Panc1 (cell line): ENCODE results near the gene CDCA8. TPM values are rescaled to one million over a fixed set of nuclear protein-coding genes. Genes with fewer than 3 reads are reported as not detected.

Experiments used
- ATAC-seq: fragments of 200-7000 bp; cut with Tn5 transposase; 2 replicates; pipeline ENCODE4 v1.9.1; 2020; ENCODE audit warnings: mild to moderate bottlenecking, moderate library complexity
- BruUV-seq: library from RNA; stranded (reverse); fragments of 400-500 nt; replicated peaks from 2 replicates; lab custom pipeline; 2021; lab: Mats Ljungman, UMichigan
- CTCF ChIA-PET: fragments of 300-600 bp; sonication (Branson Sonifier 250); formaldehyde crosslinking; loops from one replicate; lab custom pipeline; 2022; ENCODE audit warnings: antibody characterized with exemption; lab: Charles Lee
- POLR2A ChIA-PET: fragments of 300-600 bp; sonication (Branson Sonifier 250); formaldehyde crosslinking; loops from one replicate; lab custom pipeline; 2022; ENCODE audit warnings: antibody characterized with exemption; lab: Charles Lee
- DNase-seq: peaks from one replicate; pipeline ENCODE4 v3.0.0-alpha.2; 2010; ENCODE audit warnings: low read depth, low spot score
- H3K27ac ChIP-seq: 2 replicates; pipeline ENCODE4 v1.5.1; 2011; ENCODE audit warnings: mild to moderate bottlenecking, low read length, inconsistent platforms
- H3K27me3 ChIP-seq: fragments of 200-500 bp; sonication (Bioruptor generic); 2 replicates; pipeline ENCODE4 v1.6.0; 2014; ENCODE audit warnings: low read length, inconsistent platforms; ENCODE audit not compliant: control insufficient read depth, insufficient read depth
- H3K36me3 ChIP-seq: fragments of 200-500 bp; sonication (Bioruptor generic); 2 replicates; pipeline ENCODE4 v1.5.1; 2014; ENCODE audit warnings: inconsistent platforms, mild to moderate bottlenecking, low read length, moderate library complexity; ENCODE audit not compliant: control insufficient read depth, insufficient read depth
- H3K4me1 ChIP-seq: 2 replicates; pipeline ENCODE4 v1.5.1; 2011; ENCODE audit warnings: inconsistent platforms, mild to moderate bottlenecking, low read length, moderate library complexity; ENCODE audit not compliant: control insufficient read depth, insufficient read depth
- H3K4me3 ChIP-seq, 2 experiments: 2 replicates each; pipeline ENCODE4 v1.5.1; 2011 to 2012; ENCODE audit warnings: low read depth in 2 of 2, low read length in 2 of 2, mild to moderate bottlenecking in 2 of 2, inconsistent platforms in 1 of 2, moderate library complexity in 1 of 2
- H3K9me3 ChIP-seq: fragments of 200-500 bp; sonication (Bioruptor generic); 2 replicates; pipeline ENCODE4 v1.5.1; 2014; ENCODE audit warnings: low read depth, mild to moderate bottlenecking, inconsistent platforms, low read length, moderate library complexity; ENCODE audit not compliant: control insufficient read depth, insufficient read depth
- POLR2AphosphoS5 ChIP-seq: IDR thresholded peaks from 2 replicates; pipeline ENCODE4 v1.6.1; 2012; ENCODE audit warnings: mild to moderate bottlenecking, low read depth, low read length, moderate library complexity
- SIN3A ChIP-seq: IDR thresholded peaks from 2 replicates; pipeline ENCODE4 v1.6.1; 2012; ENCODE audit warnings: low read depth, mild to moderate bottlenecking, low read length, moderate library complexity, borderline replicate concordance; ENCODE audit not compliant: insufficient read depth
- TCF7L2 ChIP-seq: IDR thresholded peaks from 2 replicates; pipeline ENCODE4 v1.6.1; 2011; ENCODE audit warnings: mild to moderate bottlenecking, low read depth, low read length, inconsistent platforms
- in situ Hi-C: cut with HindIII; loops from 2 replicates; pipeline ENCODE4 v1.10.0; 2016; ENCODE audit warnings: low sequenced_read_pairs, low pct_unique_long_range_greater_than_20kb
- intact Hi-C: fragments of 100-400 bp; cut with micrococcal nuclease; formaldehyde crosslinking; loops from one replicate; pipeline ENCODE4 v1.10.0; 2022; ENCODE audit not compliant: unreplicated experiment
- total RNA-seq: library from RNA; stranded (reverse); gene quantifications from one replicate; pipeline ENCODE4 v1.2.1, GENCODE V29; 2021; ENCODE audit not compliant: unreplicated experiment
- TF ChIP-seq, protein P1 (sequence below): fragments of 450-650 bp; IDR thresholded peaks from 2 replicates; pipeline ENCODE4 v1.5.1; 2017; ENCODE audit warnings: mild to moderate bottlenecking
- TF ChIP-seq, protein P2 (sequence below), 2 experiments: IDR thresholded peaks; 2 replicates each; pipeline ENCODE4 v1.6.1; 2011 to 2012; ENCODE audit warnings: low read depth in 2 of 2, control low read depth in 1 of 2, low read length in 1 of 2, mild to moderate bottlenecking in 1 of 2, moderate library complexity in 1 of 2; ENCODE audit not compliant: insufficient read depth in 1 of 2

Gene CDCA8
- total RNA-seq, 1 experiment from 2014 or later = 56.5 TPM

DNA sequence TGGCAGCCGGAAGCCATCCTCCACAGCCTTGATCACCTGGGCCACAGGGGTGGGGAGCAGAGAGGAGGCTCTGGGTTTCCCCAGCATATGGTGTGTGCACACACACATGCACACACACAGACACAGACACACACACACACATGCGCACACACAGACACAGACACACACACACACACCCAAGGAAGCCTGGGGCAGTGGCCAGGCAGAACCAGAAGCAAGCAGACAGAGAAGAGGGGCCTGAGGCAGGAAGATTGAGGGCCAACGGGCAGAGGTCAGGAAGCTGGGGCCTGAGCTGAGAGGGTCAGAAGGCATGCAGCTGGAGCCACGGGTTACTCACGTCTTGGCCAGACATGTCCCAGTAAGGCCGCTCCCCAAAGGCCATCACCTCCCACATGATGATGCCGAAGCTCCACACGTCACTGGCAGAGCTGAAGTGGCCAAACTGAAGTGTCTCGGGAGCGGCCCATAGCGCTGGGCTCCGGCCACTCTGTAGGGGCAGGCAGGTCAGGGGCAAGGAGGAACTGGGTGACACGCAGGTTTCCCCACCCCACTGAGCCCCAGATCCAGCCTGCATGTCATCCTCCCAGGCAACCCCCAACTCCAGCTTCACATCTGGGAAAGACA, 27.4 kb downstream of the CDCA8 start:
- BruUV-seq = no TSS peak
- DNase-seq (no peak), ATAC-seq (no peak; the same call in 1 of the 2 replicates)
- Histone ChIP-seq H3K27ac (no peak overlapping the region), H3K4me3 (no peak overlapping the region), H3K4me1 (no peaks in the 10 kb centered on the region), H3K9me3 (no peaks in the 10 kb centered on the region), H3K27me3 (no peaks in the 10 kb centered on the region), H3K36me3 (no peaks in the 10 kb centered on the region)
- ChIA-PET POLR2A (interaction anchor here (0.7 kb wide), 1 partner anchor 39 kb away, joined by 3 read pairs; no protein-coding TSS in a partner anchor), CTCF (no interaction called here)
- no peak for TF ChIP-seq POLR2AphosphoS5
- TF ChIP-seq, protein P1, sequence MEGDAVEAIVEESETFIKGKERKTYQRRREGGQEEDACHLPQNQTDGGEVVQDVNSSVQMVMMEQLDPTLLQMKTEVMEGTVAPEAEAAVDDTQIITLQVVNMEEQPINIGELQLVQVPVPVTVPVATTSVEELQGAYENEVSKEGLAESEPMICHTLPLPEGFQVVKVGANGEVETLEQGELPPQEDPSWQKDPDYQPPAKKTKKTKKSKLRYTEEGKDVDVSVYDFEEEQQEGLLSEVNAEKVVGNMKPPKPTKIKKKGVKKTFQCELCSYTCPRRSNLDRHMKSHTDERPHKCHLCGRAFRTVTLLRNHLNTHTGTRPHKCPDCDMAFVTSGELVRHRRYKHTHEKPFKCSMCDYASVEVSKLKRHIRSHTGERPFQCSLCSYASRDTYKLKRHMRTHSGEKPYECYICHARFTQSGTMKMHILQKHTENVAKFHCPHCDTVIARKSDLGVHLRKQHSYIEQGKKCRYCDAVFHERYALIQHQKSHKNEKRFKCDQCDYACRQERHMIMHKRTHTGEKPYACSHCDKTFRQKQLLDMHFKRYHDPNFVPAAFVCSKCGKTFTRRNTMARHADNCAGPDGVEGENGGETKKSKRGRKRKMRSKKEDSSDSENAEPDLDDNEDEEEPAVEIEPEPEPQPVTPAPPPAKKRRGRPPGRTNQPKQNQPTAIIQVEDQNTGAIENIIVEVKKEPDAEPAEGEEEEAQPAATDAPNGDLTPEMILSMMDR = no peak
- no peak for TF ChIP-seq TCF7L2
- TF ChIP-seq, protein P2, sequence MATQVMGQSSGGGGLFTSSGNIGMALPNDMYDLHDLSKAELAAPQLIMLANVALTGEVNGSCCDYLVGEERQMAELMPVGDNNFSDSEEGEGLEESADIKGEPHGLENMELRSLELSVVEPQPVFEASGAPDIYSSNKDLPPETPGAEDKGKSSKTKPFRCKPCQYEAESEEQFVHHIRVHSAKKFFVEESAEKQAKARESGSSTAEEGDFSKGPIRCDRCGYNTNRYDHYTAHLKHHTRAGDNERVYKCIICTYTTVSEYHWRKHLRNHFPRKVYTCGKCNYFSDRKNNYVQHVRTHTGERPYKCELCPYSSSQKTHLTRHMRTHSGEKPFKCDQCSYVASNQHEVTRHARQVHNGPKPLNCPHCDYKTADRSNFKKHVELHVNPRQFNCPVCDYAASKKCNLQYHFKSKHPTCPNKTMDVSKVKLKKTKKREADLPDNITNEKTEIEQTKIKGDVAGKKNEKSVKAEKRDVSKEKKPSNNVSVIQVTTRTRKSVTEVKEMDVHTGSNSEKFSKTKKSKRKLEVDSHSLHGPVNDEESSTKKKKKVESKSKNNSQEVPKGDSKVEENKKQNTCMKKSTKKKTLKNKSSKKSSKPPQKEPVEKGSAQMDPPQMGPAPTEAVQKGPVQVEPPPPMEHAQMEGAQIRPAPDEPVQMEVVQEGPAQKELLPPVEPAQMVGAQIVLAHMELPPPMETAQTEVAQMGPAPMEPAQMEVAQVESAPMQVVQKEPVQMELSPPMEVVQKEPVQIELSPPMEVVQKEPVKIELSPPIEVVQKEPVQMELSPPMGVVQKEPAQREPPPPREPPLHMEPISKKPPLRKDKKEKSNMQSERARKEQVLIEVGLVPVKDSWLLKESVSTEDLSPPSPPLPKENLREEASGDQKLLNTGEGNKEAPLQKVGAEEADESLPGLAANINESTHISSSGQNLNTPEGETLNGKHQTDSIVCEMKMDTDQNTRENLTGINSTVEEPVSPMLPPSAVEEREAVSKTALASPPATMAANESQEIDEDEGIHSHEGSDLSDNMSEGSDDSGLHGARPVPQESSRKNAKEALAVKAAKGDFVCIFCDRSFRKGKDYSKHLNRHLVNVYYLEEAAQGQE (IDR thresholded peaks at IDR 0.05; ENCODE audit: insufficient read depth in 1 of 2, low read depth in 2 of 2, low read length in 1 of 2) = no peak
- TF ChIP-seq SIN3A = no peak
- intact Hi-C loops = no loop called here
- in situ Hi-C loops = no loop called here

DNA sequence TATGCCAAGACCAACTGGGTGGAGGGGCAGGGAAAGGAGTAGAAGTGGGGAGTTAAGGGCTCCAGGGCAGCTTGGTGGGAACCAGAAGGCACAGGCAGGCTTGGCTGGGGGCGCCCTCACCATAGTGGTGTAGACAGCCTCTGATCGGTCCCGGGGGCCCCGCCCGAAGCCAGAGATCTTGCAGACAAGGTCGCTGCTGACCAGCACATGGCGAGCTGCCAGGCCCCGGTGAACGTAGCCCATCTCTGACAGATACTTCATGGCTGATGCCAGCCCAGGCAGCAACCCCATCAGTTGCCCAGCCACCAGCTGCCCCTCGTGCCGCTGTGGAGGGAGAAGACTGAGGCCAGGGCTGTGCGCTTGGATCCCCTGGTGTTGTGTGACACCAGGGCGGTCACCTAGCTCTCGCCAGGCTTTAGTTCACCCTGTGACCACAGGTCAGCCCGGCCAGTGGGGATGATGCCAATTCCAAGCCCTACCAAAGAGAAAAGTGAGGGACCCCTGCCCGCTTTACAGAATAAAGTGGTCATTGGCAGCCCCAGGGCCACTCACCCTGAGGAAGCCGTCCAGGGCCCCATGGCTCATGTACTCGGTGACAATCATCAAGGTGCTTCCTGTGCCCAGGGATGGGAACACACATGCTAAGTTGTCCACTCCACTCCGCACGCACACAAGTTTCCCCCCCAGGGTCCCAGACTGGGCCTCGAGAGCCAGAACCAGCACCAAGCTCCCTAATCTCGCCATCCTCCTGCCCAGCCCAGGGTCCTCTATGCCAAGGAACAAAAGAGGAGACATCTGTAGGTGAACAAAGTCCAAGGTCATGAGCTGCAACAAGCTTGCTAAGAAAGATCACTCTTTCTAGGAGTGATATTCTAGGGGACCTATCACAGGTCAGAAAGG, 28.2 kb downstream of the CDCA8 start:
- intact Hi-C loops (no loop called here), in situ Hi-C loops (no loop called here)
- BruUV-seq = no TSS peak
- ChIA-PET POLR2A (interaction anchor here (0.6 to 0.7 kb wide), 2 partner anchors 40 to 92 kb away, joined by 3 to 4 read pairs; no protein-coding TSS in a partner anchor), CTCF (interaction anchor here (0.5 to 0.7 kb wide), 2 partner anchors 20 to 35 kb away, joined by 5 to 6 read pairs; no protein-coding TSS in a partner anchor)
- DNase-seq (no peak), ATAC-seq (no peak)
- Histone ChIP-seq H3K4me1 (no peaks in the 10 kb centered on the region), H3K4me3 (no peak overlapping the region), H3K27me3 (no peaks in the 10 kb centered on the region), H3K36me3 (no peaks in the 10 kb centered on the region), H3K9me3 (no peaks in the 10 kb centered on the region), H3K27ac (no peak overlapping the region)
- no peak for TF ChIP-seq POLR2AphosphoS5
- TF ChIP-seq, protein P1 = no peak
- TF ChIP-seq, protein P2 (IDR thresholded peaks at IDR 0.05; ENCODE audit: insufficient read depth in 1 of 2, low read depth in 2 of 2, low read length in 1 of 2) = no peak
- no peak for TF ChIP-seq SIN3A
- TF ChIP-seq TCF7L2 = no peak
